ENCODE measurements around the gene ATP6V1C2.
"Not testable (repeated sequence)": the region's sequence is repeated elsewhere in the genome, so short reads cannot be mapped to it uniquely, and the experiment has no call there.

DNA sequence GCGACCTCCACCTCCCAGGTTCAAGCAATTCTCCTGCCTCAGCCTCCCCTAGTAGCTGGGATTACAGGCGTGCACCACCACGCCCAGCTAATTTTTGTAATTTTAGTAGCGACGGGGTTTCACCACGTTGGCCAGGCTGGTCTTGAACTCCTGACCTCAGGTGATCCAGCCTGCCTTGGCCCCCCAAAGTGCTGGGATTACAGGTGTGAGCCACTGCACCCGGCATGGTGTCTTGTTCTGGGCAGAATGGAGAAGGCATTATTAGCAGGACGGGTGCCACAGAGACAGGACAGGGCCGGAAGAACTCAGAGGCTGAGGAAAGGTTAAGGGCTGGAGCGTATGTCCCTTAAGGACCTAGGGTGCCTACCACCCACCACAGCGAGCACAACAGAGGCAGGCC is 59.4 kb downstream of the ATP6V1C2 start:
- TF ChIP-seq, protein P1, sequence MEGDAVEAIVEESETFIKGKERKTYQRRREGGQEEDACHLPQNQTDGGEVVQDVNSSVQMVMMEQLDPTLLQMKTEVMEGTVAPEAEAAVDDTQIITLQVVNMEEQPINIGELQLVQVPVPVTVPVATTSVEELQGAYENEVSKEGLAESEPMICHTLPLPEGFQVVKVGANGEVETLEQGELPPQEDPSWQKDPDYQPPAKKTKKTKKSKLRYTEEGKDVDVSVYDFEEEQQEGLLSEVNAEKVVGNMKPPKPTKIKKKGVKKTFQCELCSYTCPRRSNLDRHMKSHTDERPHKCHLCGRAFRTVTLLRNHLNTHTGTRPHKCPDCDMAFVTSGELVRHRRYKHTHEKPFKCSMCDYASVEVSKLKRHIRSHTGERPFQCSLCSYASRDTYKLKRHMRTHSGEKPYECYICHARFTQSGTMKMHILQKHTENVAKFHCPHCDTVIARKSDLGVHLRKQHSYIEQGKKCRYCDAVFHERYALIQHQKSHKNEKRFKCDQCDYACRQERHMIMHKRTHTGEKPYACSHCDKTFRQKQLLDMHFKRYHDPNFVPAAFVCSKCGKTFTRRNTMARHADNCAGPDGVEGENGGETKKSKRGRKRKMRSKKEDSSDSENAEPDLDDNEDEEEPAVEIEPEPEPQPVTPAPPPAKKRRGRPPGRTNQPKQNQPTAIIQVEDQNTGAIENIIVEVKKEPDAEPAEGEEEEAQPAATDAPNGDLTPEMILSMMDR (conservative IDR thresholded peaks at IDR 0.05; ENCODE audit: low read depth, low read length), result not testable (repeated sequence)
- not testable (repeated sequence) for TF ChIP-seq FOS (IDR thresholded peaks at IDR 0.05; ENCODE audit: low read depth, low read length); SMC3 (IDR thresholded peaks at IDR 0.05; ENCODE audit: low read depth, low read length); MXI1 (IDR thresholded peaks at IDR 0.05; ENCODE audit: borderline replicate concordance, low read depth, low read length); RAD21 (IDR thresholded peaks at IDR 0.05; ENCODE audit: low read length); RFX5 (IDR thresholded peaks at IDR 0.05; ENCODE audit: low read depth, low read length); POLR2A (IDR thresholded peaks at IDR 0.05; ENCODE audit: low read depth, low read length); NFE2L2 (IDR thresholded peaks at IDR 0.05; ENCODE audit: low read depth, low read length); BHLHE40 (IDR thresholded peaks at IDR 0.05; ENCODE audit: low read depth, low read length); CEBPB (IDR thresholded peaks at IDR 0.05; ENCODE audit: low read depth, low read length); MAFK (IDR thresholded peaks at IDR 0.05; ENCODE audit: low read depth, low read length); RCOR1 (IDR thresholded peaks at IDR 0.05; ENCODE audit: insufficient replicate concordance, low read length)
- TF ChIP-seq, protein P2, sequence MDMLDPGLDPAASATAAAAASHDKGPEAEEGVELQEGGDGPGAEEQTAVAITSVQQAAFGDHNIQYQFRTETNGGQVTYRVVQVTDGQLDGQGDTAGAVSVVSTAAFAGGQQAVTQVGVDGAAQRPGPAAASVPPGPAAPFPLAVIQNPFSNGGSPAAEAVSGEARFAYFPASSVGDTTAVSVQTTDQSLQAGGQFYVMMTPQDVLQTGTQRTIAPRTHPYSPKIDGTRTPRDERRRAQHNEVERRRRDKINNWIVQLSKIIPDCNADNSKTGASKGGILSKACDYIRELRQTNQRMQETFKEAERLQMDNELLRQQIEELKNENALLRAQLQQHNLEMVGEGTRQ (IDR thresholded peaks at IDR 0.05; ENCODE audit: low read depth, low read length), result not testable (repeated sequence)
- TF ChIP-seq, protein P3, sequence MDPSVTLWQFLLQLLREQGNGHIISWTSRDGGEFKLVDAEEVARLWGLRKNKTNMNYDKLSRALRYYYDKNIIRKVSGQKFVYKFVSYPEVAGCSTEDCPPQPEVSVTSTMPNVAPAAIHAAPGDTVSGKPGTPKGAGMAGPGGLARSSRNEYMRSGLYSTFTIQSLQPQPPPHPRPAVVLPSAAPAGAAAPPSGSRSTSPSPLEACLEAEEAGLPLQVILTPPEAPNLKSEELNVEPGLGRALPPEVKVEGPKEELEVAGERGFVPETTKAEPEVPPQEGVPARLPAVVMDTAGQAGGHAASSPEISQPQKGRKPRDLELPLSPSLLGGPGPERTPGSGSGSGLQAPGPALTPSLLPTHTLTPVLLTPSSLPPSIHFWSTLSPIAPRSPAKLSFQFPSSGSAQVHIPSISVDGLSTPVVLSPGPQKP (IDR thresholded peaks at IDR 0.05; ENCODE audit: borderline replicate concordance, low read depth, low read length), result not testable (repeated sequence)
